ENCODE results near the gene TMEM176A.

DNA sequence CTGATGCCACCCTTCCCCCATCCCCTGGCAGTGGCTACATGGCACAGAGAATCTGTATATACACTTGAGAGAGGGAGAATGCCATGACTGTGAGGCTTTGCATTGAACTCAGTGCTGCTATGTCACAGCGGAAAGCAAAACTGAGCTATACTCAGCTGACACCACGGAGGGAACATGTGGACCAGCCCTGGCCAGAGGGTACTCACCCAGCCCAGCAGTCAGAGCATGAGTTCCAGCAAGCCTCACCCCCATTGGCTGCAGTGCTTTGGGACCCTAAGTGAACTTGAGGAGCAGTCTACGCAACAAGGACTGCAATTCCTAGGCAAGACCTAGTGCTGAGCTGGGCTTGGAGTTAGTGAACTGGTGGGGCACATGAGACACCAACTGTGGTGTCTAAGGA, 41.4 kb downstream of the TMEM176A start:
- TF ChIP-seq, protein P1, sequence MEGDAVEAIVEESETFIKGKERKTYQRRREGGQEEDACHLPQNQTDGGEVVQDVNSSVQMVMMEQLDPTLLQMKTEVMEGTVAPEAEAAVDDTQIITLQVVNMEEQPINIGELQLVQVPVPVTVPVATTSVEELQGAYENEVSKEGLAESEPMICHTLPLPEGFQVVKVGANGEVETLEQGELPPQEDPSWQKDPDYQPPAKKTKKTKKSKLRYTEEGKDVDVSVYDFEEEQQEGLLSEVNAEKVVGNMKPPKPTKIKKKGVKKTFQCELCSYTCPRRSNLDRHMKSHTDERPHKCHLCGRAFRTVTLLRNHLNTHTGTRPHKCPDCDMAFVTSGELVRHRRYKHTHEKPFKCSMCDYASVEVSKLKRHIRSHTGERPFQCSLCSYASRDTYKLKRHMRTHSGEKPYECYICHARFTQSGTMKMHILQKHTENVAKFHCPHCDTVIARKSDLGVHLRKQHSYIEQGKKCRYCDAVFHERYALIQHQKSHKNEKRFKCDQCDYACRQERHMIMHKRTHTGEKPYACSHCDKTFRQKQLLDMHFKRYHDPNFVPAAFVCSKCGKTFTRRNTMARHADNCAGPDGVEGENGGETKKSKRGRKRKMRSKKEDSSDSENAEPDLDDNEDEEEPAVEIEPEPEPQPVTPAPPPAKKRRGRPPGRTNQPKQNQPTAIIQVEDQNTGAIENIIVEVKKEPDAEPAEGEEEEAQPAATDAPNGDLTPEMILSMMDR (IDR thresholded peaks at IDR 0.05): no peak
- no peak for TF ChIP-seq POLR2A (IDR thresholded peaks at IDR 0.05)
